SK-N-SH (cell line): ENCODE measurements around the gene GPR37L1. TPM values are rescaled to one million over a fixed set of nuclear protein-coding genes. Genes with fewer than 3 reads are reported as not detected.
"Not testable (repeated sequence)": the region's sequence is repeated elsewhere in the genome, so short reads cannot be mapped to it uniquely, and the experiment has no call there.

ENCODE experiments used
- CTCF ChIA-PET: fragments of 300-600, 350-600 bp; formaldehyde crosslinking; extraction: SDS; loops from one replicate; lab custom pipeline; 2021; lab: Yijun Ruan, JAX
- POLR2A ChIA-PET: fragments of 350-600 bp; sonication (Branson Sonifier 250); formaldehyde crosslinking; extraction: SDS; loops from one replicate; lab custom pipeline; 2020; ENCODE audit warnings: antibody characterized with exemption, inconsistent platforms; lab: Yijun Ruan, JAX
- DNase-seq: peaks from one replicate; pipeline ENCODE4 v3.0.0; 2012
- H2AFZ ChIP-seq: fragments of 200-600 bp; sonication (generic); 2 replicates; pipeline ENCODE4 v1.8.1; 2016; ENCODE audit warnings: antibody characterized with exemption, mild to moderate bottlenecking, low read depth
- H3F3A ChIP-seq: fragments of 200-600 bp; sonication (generic); replicated peaks from 2 replicates; pipeline ENCODE3; 2016; ENCODE audit warnings: antibody characterized with exemption, mild to moderate bottlenecking; ENCODE audit not compliant: insufficient read depth
- H3K27ac ChIP-seq, 2 experiments: fragments of 200-500 bp in 1 of 2; fragments of 200-600 bp in 1 of 2; sonication (Bioruptor generic) in 1 of 2; sonication (generic), shearing (Covaris generic) in 1 of 2; 2 replicates each; pipeline versions ENCODE4 v1.5.1 to v1.6.1; 2014 to 2016; ENCODE audit warnings: low read depth in 2 of 2, inconsistent platforms in 1 of 2, low read length in 1 of 2, mild to moderate bottlenecking in 1 of 2, mixed read lengths in 1 of 2
- H3K27me3 ChIP-seq: fragments of 200-600 bp; sonication (generic), shearing (Covaris generic); 2 replicates; pipeline ENCODE4 v1.6.1; 2016; ENCODE audit warnings: mixed run types; ENCODE audit not compliant: insufficient read depth
- H3K36me3 ChIP-seq, 2 experiments: fragments of 200-500 bp in 1 of 2; fragments of 200-600 bp in 1 of 2; sonication (Bioruptor generic) in 1 of 2; sonication (generic) in 1 of 2; replicated peaks in 1 of 2; 2 replicates each; pipeline versions ENCODE3 to v1.5.1; 2014 to 2016; ENCODE audit warnings: low read length in 1 of 2, mild to moderate bottlenecking in 1 of 2; ENCODE audit not compliant: insufficient read depth in 2 of 2, control insufficient read depth in 1 of 2
- H3K4me1 ChIP-seq, 2 experiments: fragments of 200-500 bp in 1 of 2; fragments of 200-600 bp in 1 of 2; sonication (Bioruptor generic) in 1 of 2; sonication (generic), shearing (Covaris generic) in 1 of 2; 2 replicates each; pipeline versions ENCODE4 v1.5.1 to v1.6.1; 2014 to 2016; ENCODE audit warnings: low read depth in 1 of 2, low read length in 1 of 2, mixed run types in 1 of 2; ENCODE audit not compliant: insufficient read depth in 2 of 2, control insufficient read depth in 1 of 2
- H3K4me2 ChIP-seq: fragments of 200-600 bp; sonication (generic), shearing (Covaris generic); 2 replicates; pipeline ENCODE4 v1.6.1; 2017; ENCODE audit warnings: mixed run types
- H3K4me3 ChIP-seq, 2 experiments: fragments of 200-500 bp in 1 of 2; fragments of 200-600 bp in 1 of 2; sonication (Bioruptor generic) in 1 of 2; sonication (generic), shearing (Covaris generic) in 1 of 2; 2 replicates each; pipeline versions ENCODE4 v1.5.1 to v1.8.1; 2014 to 2016; ENCODE audit warnings: low read depth in 2 of 2, inconsistent platforms in 1 of 2, low read length in 1 of 2, mild to moderate bottlenecking in 1 of 2, mixed read lengths in 1 of 2, moderate library complexity in 1 of 2
- H3K79me2 ChIP-seq: fragments of 200-600 bp; sonication (generic); 2 replicates; pipeline ENCODE4 v1.8.1; 2017; ENCODE audit warnings: mild to moderate bottlenecking; ENCODE audit not compliant: insufficient read depth
- H3K9ac ChIP-seq: fragments of 200-600 bp; sonication (generic); 2 replicates; pipeline ENCODE4 v1.6.1; 2017; ENCODE audit warnings: mixed run types
- H3K9me2 ChIP-seq: fragments of 200-600 bp; sonication (generic); 2 replicates; pipeline ENCODE4 v1.6.1; 2017; ENCODE audit warnings: mixed run types
- H3K9me3 ChIP-seq: fragments of 200-600 bp; sonication (generic); 2 replicates; pipeline ENCODE4 v1.6.1; 2017; ENCODE audit warnings: mixed run types, mild to moderate bottlenecking, moderate library complexity
- H4K20me1 ChIP-seq: fragments of 200-600 bp; sonication (generic); 2 replicates; pipeline ENCODE4 v1.6.1; 2017; ENCODE audit warnings: mild to moderate bottlenecking, mixed run types; ENCODE audit not compliant: insufficient read depth
- CHD2 ChIP-seq: fragments of 150-350 bp; IDR thresholded peaks from 2 replicates; pipeline ENCODE4 v1.6.1; 2018; ENCODE audit warnings: low read length; ENCODE audit not compliant: partially characterized antibody
- EZH2phosphoT487 ChIP-seq: fragments of 200-600 bp; sonication (generic); IDR thresholded peaks from 2 replicates; pipeline ENCODE4 v1.6.1; 2017; ENCODE audit warnings: low read depth, mixed run types, mild to moderate bottlenecking, antibody characterized with exemption, moderate library complexity, borderline replicate concordance
- FOSL2 ChIP-seq: IDR thresholded peaks from 2 replicates; pipeline ENCODE4 v1.4.0; 2012; ENCODE audit warnings: low read depth, mild to moderate bottlenecking, moderate library complexity, borderline replicate concordance
- FOXJ3 ChIP-seq: sonication (generic); formaldehyde crosslinking; IDR thresholded peaks from 2 replicates; pipeline ENCODE4 v1.5.1; 2020; ENCODE audit warnings: mild to moderate bottlenecking, missing genetic modification reagents
- FOXM1 ChIP-seq: IDR thresholded peaks from 2 replicates; pipeline ENCODE4 v1.4.0; 2012; ENCODE audit warnings: low read depth, mild to moderate bottlenecking
- GATA2 ChIP-seq: sonication (generic); formaldehyde crosslinking; IDR thresholded peaks from 2 replicates; pipeline ENCODE4 v1.5.0; 2020; ENCODE audit warnings: mild to moderate bottlenecking, missing genetic modification reagents
- IRF3 ChIP-seq: fragments of 150-350 bp; IDR thresholded peaks from 2 replicates; pipeline ENCODE4 v1.6.1; 2016; ENCODE audit warnings: mild to moderate bottlenecking, low read depth, low read length
- JUND ChIP-seq: IDR thresholded peaks from 2 replicates; pipeline ENCODE4 v1.4.0; 2012
- NFIC ChIP-seq: IDR thresholded peaks from 2 replicates; pipeline ENCODE4 v1.4.0; 2012; ENCODE audit warnings: borderline replicate concordance
- NRF1 ChIP-seq: IDR thresholded peaks from 2 replicates; pipeline ENCODE4 v1.6.1; 2012; ENCODE audit warnings: low read depth, mild to moderate bottlenecking, low read length
- RAD21 ChIP-seq: IDR thresholded peaks from 2 replicates; pipeline ENCODE4 v1.6.1; 2012; ENCODE audit warnings: mild to moderate bottlenecking, low read length
- RCOR1 ChIP-seq: fragments of 150-350 bp; IDR thresholded peaks from 2 replicates; pipeline ENCODE4 v1.6.1; 2017; ENCODE audit warnings: antibody characterized with exemption, low read length
- SMC3 ChIP-seq: IDR thresholded peaks from 2 replicates; pipeline ENCODE4 v1.6.1; 2012; ENCODE audit warnings: low read depth, low read length, improper control_type of control experiment
- TAF1 ChIP-seq: IDR thresholded peaks from 2 replicates; pipeline ENCODE4 v1.6.1; 2012; ENCODE audit warnings: low read depth, mild to moderate bottlenecking, low read length, moderate library complexity, borderline replicate concordance
- TCF12 ChIP-seq: IDR thresholded peaks from 2 replicates; pipeline ENCODE4 v1.4.0; 2012
- TEAD4 ChIP-seq: IDR thresholded peaks from 2 replicates; pipeline ENCODE4 v1.4.0; 2012; ENCODE audit warnings: mild to moderate bottlenecking, borderline replicate concordance; ENCODE audit not compliant: insufficient read depth
- USF1 ChIP-seq: IDR thresholded peaks from 2 replicates; pipeline ENCODE4 v1.4.0; 2012; ENCODE audit warnings: low read depth, borderline replicate concordance
- ZBTB33 ChIP-seq: IDR thresholded peaks from 2 replicates; pipeline ENCODE4 v1.4.0; 2012; ENCODE audit warnings: low read depth, borderline replicate concordance
- WGBS: methylation state at CpG from one replicate; pipeline ENCODE4 v1.1.6; 2017; ENCODE audit warnings: low lambda C conversion rate; 5-methylcytosine and 5-hydroxymethylcytosine counted together
- polyA plus RNA-seq, 3 experiments: library from polyadenylated mRNA; depleted of rRNA; stranded (reverse); fragments of >200 nt; gene quantifications; 2 replicates each; pipeline ENCODE4 v1.2.3, GENCODE V29; 2012

The GPR37L1 gene
- polyA plus RNA-seq, 1 of the 3 experiments (the other 2 are of a cell fraction), result not detected

GRCh38 chr1:202141468-202141867, 18.8 kb downstream of the GPR37L1 start:
- H3K9me2 ChIP-seq, H3K27ac ChIP-seq, H3K9ac ChIP-seq, H3K36me3 ChIP-seq, H2AFZ ChIP-seq, H3K27me3 ChIP-seq, POLR2A ChIA-PET, DNase-seq, H3F3A ChIP-seq, H3K4me2 ChIP-seq, H3K4me3 ChIP-seq, H3K9me3 ChIP-seq: not testable (repeated sequence)
- Histone ChIP-seq H3K4me1 (peaks cover 8 to 16% of the 10 kb centered on the region in 2 experiments; a peak in 2 of 4 replicates), H4K20me1 (peaks cover 62% of the 10 kb centered on the region), H3K79me2 (peaks cover 68% of the 10 kb centered on the region)
- CTCF ChIA-PET, result interaction anchor here (1.3 to 3.4 kb wide), 4 partner anchors 14 to 142 kb away, joined by 3 to 13 read pairs (median 7); no protein-coding TSS in a partner anchor
- WGBS, result 90% methylated on average over 3 of the region's 3 CpGs

- no peak for TF ChIP-seq USF1
- TF ChIP-seq SMC3, result no peak
- TF ChIP-seq IRF3, result no peak
- TF ChIP-seq TCF12, result no peak
- no peak for TF ChIP-seq TAF1
- TF ChIP-seq FOXM1, result no peak
- TF ChIP-seq NRF1, result no peak
- no peak for TF ChIP-seq EZH2phosphoT487
- no peak for TF ChIP-seq RCOR1
- TF ChIP-seq FOXJ3 (CRISPR knock-in tag), result no peak
- no peak for TF ChIP-seq NFIC
- no peak for TF ChIP-seq TEAD4
- no peak for TF ChIP-seq GATA2 (CRISPR knock-in tag)
- no peak for TF ChIP-seq FOSL2
- no peak for TF ChIP-seq CHD2
- no peak for TF ChIP-seq ZBTB33
- no peak for TF ChIP-seq JUND
- TF ChIP-seq RAD21, result no peak
- no peaks in the 10 kb centered on the region for H3K36me3 ChIP-seq
- H3K27ac ChIP-seq, result peak overlapping the region in 1 of 2 experiments; percentile 30; a peak in 2 of 4 replicates
- ChIA-PET POLR2A (no interaction called here), CTCF (interaction anchor here (1.0 to 3.4 kb wide), 8 partner anchors 8 to 143 kb away, joined by 3 to 14 read pairs (median 10); partner anchors contain the start of genes ELF3 and GPR37L1)
- H2AFZ ChIP-seq, result no peak overlapping the region
- H3F3A ChIP-seq, result no peaks in the 10 kb centered on the region
- H3K27me3 ChIP-seq, result no peaks in the 10 kb centered on the region
- H3K9me3 ChIP-seq, result no peaks in the 10 kb centered on the region
- DNase-seq, result peak; percentile 53
- peaks cover 53% of the 10 kb centered on the region for H4K20me1 ChIP-seq
- no peaks in the 10 kb centered on the region for H3K9me2 ChIP-seq
- H3K9ac ChIP-seq, result peak overlapping the region; percentile 90
- peaks cover 67% of the 10 kb centered on the region for H3K79me2 ChIP-seq
- H3K4me3 ChIP-seq, result peak overlapping the region; percentile 87 to 93
- peaks cover 8 to 16% of the 10 kb centered on the region in 2 experiments; a peak in 2 of 4 replicates for H3K4me1 ChIP-seq
- peak overlapping the region; percentile 89 for H3K4me2 ChIP-seq
- 50% methylated on average over 17 of the region's 17 CpGs for WGBS
Measured at GRCh38 chr1:202143011-202143767, 20.5 kb downstream of the GPR37L1 start.
